Measurements from ENCODE around the gene DPYD.

- TF ChIP-seq CTCF (IDR thresholded peaks at IDR 0.05) (no peak), EP300 (IDR thresholded peaks at IDR 0.05) (no peak)
Observed at GRCh38 chr1:97841338-97841737, 79.5 kb downstream of the DPYD start.

Measured in tibial nerve (tissue), 4 donors.